AG10803 (cell line): ENCODE data around the gene RAD18.

Source experiments
- DNase-seq: peaks from one replicate; pipeline ENCODE4 v3.0.0; 2010; ENCODE audit warnings: low read depth
- H3K4me3 ChIP-seq: 2 replicates; pipeline ENCODE4 v1.5.1; 2011; ENCODE audit warnings: mild to moderate bottlenecking, low read length, control low read depth
- CTCF ChIP-seq: conservative IDR thresholded peaks from 2 replicates; pipeline ENCODE4 v1.5.1; 2011; ENCODE audit warnings: mild to moderate bottlenecking, low read length, control low read depth, inconsistent platforms

RAD18 gene

GRCh38 chr3:8992199-8992598 is 28.9 kb upstream of the RAD18 start:
- H3K4me3 ChIP-seq: no peak overlapping the region
- no peak for DNase-seq
- TF ChIP-seq CTCF: no peak

- peak; percentile 84 for DNase-seq
- no peak overlapping the region for H3K4me3 ChIP-seq
- TF ChIP-seq CTCF: peak; percentile 17
Observed at GRCh38 chr3:8990266-8991215, 27.3 kb upstream of the RAD18 start.

- DNase-seq: no peak
- no peak for TF ChIP-seq CTCF
- H3K4me3 ChIP-seq: no peak overlapping the region
Observed at GRCh38 chr3:8988791-8989558, 25.7 kb upstream of the RAD18 start.

GRCh38 chr3:8988384-8988655 is 25.0 kb upstream of the RAD18 start:
- TF ChIP-seq CTCF: no peak
- no peak overlapping the region for H3K4me3 ChIP-seq
- no peak for DNase-seq

- TF ChIP-seq CTCF: peak; percentile 81
- no peak overlapping the region for H3K4me3 ChIP-seq
- peak; percentile 41 for DNase-seq
Observed at GRCh38 chr3:8987645-8988383, 24.5 kb upstream of the RAD18 start.

- H3K4me3 ChIP-seq: no peak overlapping the region
- DNase-seq: no peak
- no peak for TF ChIP-seq CTCF
Observed at GRCh38 chr3:8987226-8987625, 24.0 kb upstream of the RAD18 start.
